Tibial nerve (tissue), 4 donors: ENCODE data around the gene AP1S3.

Source experiments
- CTCF ChIP-seq, 5 experiments: fragments of 200-600 bp in 3 of 5; fragments of 450-650 bp in 2 of 5; sonication (generic) in 3 of 5; IDR thresholded peaks; one replicate each; pipeline ENCODE4 v1.5.1; 2016 to 2019; ENCODE audit warnings: antibody characterized with exemption in 5 of 5, mild to moderate bottlenecking in 3 of 5, moderate library complexity in 2 of 5
- EP300 ChIP-seq, 2 donors: sonication (generic); formaldehyde crosslinking; IDR thresholded peaks; one replicate each; pipeline ENCODE4 v1.6.1; 2017; ENCODE audit warnings: antibody characterized with exemption in 2 of 2, mild to moderate bottlenecking in 1 of 2
- POLR2A ChIP-seq, 2 donors: fragments of 450-650 bp; IDR thresholded peaks; one replicate each; pipeline ENCODE4 v1.6.1; 2017; ENCODE audit warnings: antibody characterized with exemption in 2 of 2, mild to moderate bottlenecking in 2 of 2, moderate library complexity in 2 of 2

DNA sequence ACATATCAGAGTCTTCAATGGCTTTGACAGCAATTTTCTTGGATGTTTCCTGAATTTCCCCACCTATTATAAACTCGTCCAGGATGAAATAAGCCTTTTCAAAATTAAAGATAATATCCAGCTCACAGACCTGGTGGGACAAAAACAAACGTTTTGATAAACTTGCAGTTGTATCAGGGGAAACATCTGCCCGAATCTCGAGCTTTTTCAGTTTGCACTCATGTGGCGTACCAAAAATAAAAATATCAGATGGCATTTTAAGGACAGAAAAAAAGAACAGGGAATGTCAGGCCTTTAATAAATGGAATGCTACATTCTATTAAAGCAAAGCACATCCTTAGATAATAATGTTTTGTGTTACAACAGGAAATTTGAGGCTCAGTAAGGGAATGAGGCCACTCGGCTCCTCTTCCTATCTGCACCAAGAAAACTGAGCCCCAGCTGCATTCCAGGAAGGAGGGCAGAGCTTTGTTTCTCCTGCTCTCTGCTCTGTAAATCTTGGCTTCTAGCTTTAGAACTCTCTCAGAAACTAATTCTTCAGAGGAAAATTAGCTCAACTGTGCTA lies 72.1 kb downstream of the AP1S3 start:
- no peak for TF ChIP-seq CTCF (IDR thresholded peaks at IDR 0.05)
- TF ChIP-seq EP300 (IDR thresholded peaks at IDR 0.05), result no peak
- no peak for TF ChIP-seq POLR2A (IDR thresholded peaks at IDR 0.05)
